Thyroid gland (tissue), 4 donors: ENCODE measurements around the gene EP400.

ENCODE experiments used
- POLR2A ChIP-seq, 2 donors: fragments of 450-650 bp; IDR thresholded peaks; one replicate each; pipeline ENCODE4 v1.6.1; 2017; ENCODE audit warnings: antibody characterized with exemption in 2 of 2, mild to moderate bottlenecking in 2 of 2, moderate library complexity in 1 of 2
- TF ChIP-seq, protein P1 (sequence below), 6 experiments: fragments of 200-600 bp in 3 of 6; fragments of 450-650 bp in 3 of 6; sonication (generic) in 3 of 6; IDR thresholded peaks; one replicate each; pipeline ENCODE4 v1.5.1; 2016 to 2019; ENCODE audit warnings: antibody characterized with exemption in 6 of 6, mild to moderate bottlenecking in 2 of 6, inconsistent platforms in 1 of 6, moderate library complexity in 1 of 6

DNA sequence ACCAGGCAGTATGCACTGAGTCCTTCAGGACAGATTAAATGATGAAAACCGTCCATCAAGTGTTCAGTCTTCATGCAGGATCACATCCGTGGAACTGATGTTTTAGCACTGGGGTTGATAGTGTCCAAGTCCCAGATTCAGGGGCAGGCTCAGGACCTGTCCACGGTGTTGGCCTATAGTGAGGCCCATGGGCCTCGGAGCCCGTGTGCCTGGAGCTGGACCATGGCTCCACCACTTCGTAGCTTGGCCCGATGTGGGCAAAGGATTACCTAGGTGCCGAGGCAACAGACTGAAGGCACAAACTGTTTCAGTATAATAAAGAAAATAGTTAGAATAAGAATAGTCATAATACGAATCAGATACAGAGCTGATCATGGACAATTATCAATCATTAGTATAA is 152.6 kb downstream of the EP400 start:
- TF ChIP-seq POLR2A (IDR thresholded peaks at IDR 0.05), result no peak
- TF ChIP-seq, protein P1, sequence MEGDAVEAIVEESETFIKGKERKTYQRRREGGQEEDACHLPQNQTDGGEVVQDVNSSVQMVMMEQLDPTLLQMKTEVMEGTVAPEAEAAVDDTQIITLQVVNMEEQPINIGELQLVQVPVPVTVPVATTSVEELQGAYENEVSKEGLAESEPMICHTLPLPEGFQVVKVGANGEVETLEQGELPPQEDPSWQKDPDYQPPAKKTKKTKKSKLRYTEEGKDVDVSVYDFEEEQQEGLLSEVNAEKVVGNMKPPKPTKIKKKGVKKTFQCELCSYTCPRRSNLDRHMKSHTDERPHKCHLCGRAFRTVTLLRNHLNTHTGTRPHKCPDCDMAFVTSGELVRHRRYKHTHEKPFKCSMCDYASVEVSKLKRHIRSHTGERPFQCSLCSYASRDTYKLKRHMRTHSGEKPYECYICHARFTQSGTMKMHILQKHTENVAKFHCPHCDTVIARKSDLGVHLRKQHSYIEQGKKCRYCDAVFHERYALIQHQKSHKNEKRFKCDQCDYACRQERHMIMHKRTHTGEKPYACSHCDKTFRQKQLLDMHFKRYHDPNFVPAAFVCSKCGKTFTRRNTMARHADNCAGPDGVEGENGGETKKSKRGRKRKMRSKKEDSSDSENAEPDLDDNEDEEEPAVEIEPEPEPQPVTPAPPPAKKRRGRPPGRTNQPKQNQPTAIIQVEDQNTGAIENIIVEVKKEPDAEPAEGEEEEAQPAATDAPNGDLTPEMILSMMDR (IDR thresholded peaks at IDR 0.05), result no peak
